GM12878 (cell line): ENCODE measurements around the gene PRG3. TPM values are rescaled to one million over a fixed set of nuclear protein-coding genes. Genes with fewer than 3 reads are reported as not detected.

ENCODE experiments used
- ATF3 ChIP-seq: IDR thresholded peaks from 2 replicates; pipeline ENCODE4 v1.6.1; 2011; ENCODE audit warnings: low read depth, mild to moderate bottlenecking, low read length, moderate library complexity, borderline replicate concordance; ENCODE audit errors: extremely low read depth
- DPF2 ChIP-seq: fragments of 450-650 bp; IDR thresholded peaks from 2 replicates; pipeline ENCODE4 v1.6.1; 2017; ENCODE audit warnings: mild to moderate bottlenecking
- E2F8 ChIP-seq: fragments of 450-650 bp; IDR thresholded peaks from 2 replicates; pipeline ENCODE4 v1.6.1; 2018; ENCODE audit warnings: mild to moderate bottlenecking, low read depth, moderate library complexity; ENCODE audit not compliant: partially characterized antibody
- E4F1 ChIP-seq: fragments of 450-650 bp; IDR thresholded peaks from 2 replicates; pipeline ENCODE4 v1.6.1; 2018; ENCODE audit warnings: borderline replicate concordance, mild to moderate bottlenecking; ENCODE audit not compliant: partially characterized antibody
- EGR1 ChIP-seq, 2 experiments: IDR thresholded peaks; 1 replicate in 1 of 2; 2 replicates in 1 of 2; pipeline ENCODE4 v1.6.1; 2011 to 2012; ENCODE audit warnings: low read depth in 2 of 2, low read length in 2 of 2, borderline replicate concordance in 1 of 2, mild to moderate bottlenecking in 1 of 2, moderate library complexity in 1 of 2
- FOXM1 ChIP-seq: IDR thresholded peaks from 2 replicates; pipeline ENCODE4 v1.6.1; 2012; ENCODE audit warnings: low read depth, mild to moderate bottlenecking, inconsistent platforms, low read length, moderate library complexity
- GATAD2B ChIP-seq: fragments of 450-650 bp; conservative IDR thresholded peaks from 2 replicates; pipeline ENCODE4 v1.6.1; 2017; ENCODE audit warnings: low read depth, mild to moderate bottlenecking, moderate library complexity
- IKZF2 ChIP-seq, 2 experiments: fragments of 450-650 bp; IDR thresholded peaks; 2 replicates each; pipeline ENCODE4 v1.6.1; 2017; ENCODE audit warnings: mild to moderate bottlenecking in 2 of 2, moderate library complexity in 2 of 2
- IRF5 ChIP-seq: fragments of 450-650 bp; IDR thresholded peaks from 2 replicates; pipeline ENCODE4 v1.6.1; 2017; ENCODE audit warnings: borderline replicate concordance
- MEF2B ChIP-seq: fragments of 450-650 bp; IDR thresholded peaks from 2 replicates; pipeline ENCODE4 v1.6.1; 2018; ENCODE audit warnings: mild to moderate bottlenecking, moderate library complexity; ENCODE audit not compliant: partially characterized antibody, poor library complexity, severe bottlenecking
- MTA3 ChIP-seq: IDR thresholded peaks from 2 replicates; pipeline ENCODE4 v1.6.1; 2012; ENCODE audit warnings: low read length, inconsistent platforms, borderline replicate concordance
- MYC ChIP-seq: IDR thresholded peaks from 2 replicates; pipeline ENCODE4 v1.6.1; 2011; ENCODE audit warnings: mild to moderate bottlenecking, low read length, moderate library complexity, inconsistent platforms; ENCODE audit not compliant: insufficient read depth, insufficient replicate concordance, insufficient read length, severe bottlenecking
- USF2 ChIP-seq: IDR thresholded peaks from 2 replicates; pipeline ENCODE4 v1.6.1; 2011; ENCODE audit warnings: low read depth, low read length, improper control_type of control experiment, borderline replicate concordance
- ZBTB40 ChIP-seq: fragments of 450-650 bp; IDR thresholded peaks from 2 replicates; pipeline ENCODE4 v1.6.1; 2016; ENCODE audit warnings: mild to moderate bottlenecking, moderate library complexity, borderline replicate concordance
- ZNF24 ChIP-seq: fragments of 450-650 bp; IDR thresholded peaks from 2 replicates; pipeline ENCODE4 v1.6.1; 2017; ENCODE audit warnings: antibody characterized with exemption, mild to moderate bottlenecking
- polyA plus RNA-seq, 11 experiments: library from polyadenylated mRNA; depleted of rRNA in 4 of 11; unstranded in 6 of 11; stranded (reverse) in 5 of 11; fragments of >200 nt; fragmentation: Nextera tagmentation in 4 of 11; fragmentation: Illumina TruSeq in 1 of 11; extraction: Ambion mirVana in 4 of 11; extraction: Trizol in 1 of 11; gene quantifications; 1 replicate in 1 of 11; 2 replicates in 10 of 11; pipeline versions ENCODE4 v1.2.1 to v1.2.3, GENCODE V29; 2011 to 2016; ENCODE audit warnings: inconsistent platforms in 2 of 11, missing spikeins in 2 of 11, low read depth in 1 of 11
- total RNA-seq, 4 experiments: library from RNA; depleted of rRNA in 3 of 4; stranded (reverse); fragments of >200 nt in 3 of 4; fragmentation: Illumina TruSeq in 1 of 4; extraction: Trizol in 1 of 4; gene quantifications; 2 replicates each; pipeline versions ENCODE4 v1.2.1 to v1.2.3, GENCODE V29; 2013 to 2021

Gene PRG3
- total and polyA plus RNA-seq, 10 of the 15 experiments (the other 5 are each of a cell fraction or from before 2014, with no cell fraction given), result not detected

GRCh38 chr11:57406337-57406904, 25.5 kb upstream of the PRG3 start (continued):
- no peak for TF ChIP-seq USF2
- TF ChIP-seq ZBTB40, result no peak
- peak; percentile 71 for TF ChIP-seq ZNF24
- no peak for TF ChIP-seq EGR1 (IDR thresholded peaks at IDR 0.05; ENCODE audit: borderline replicate concordance in 1 of 2, low read depth in 2 of 2, low read length in 2 of 2)
- TF ChIP-seq MYC, result no peak
- 0 out of 2 replicates have a peak, but pooled peaks have one; percentile 21 for TF ChIP-seq MTA3
- no peak for TF ChIP-seq E2F8
- TF ChIP-seq ATF3, result no peak
- TF ChIP-seq GATAD2B, result 0 out of 2 replicates have a peak, but pooled peaks have one; percentile 37
- peak; percentile 91 to 93 for TF ChIP-seq IKZF2 (IDR thresholded peaks at IDR 0.05)
- peak; percentile 63 for TF ChIP-seq MEF2B
- TF ChIP-seq DPF2, result peak; percentile 70
- TF ChIP-seq IRF5, result no peak
- peak; percentile 82 for TF ChIP-seq FOXM1
- no peak for TF ChIP-seq E4F1
